Hepatocyte (in vitro differentiated cells): ENCODE measurements around the gene ONECUT3.
A peak's percentile ranks its signal among the peaks of the same experiment; 100 is the strongest.

Experiments used
- EZH2 ChIP-seq: fragments of 200-600 bp; sonication (generic); IDR thresholded peaks from 2 replicates; pipeline ENCODE4 v1.6.1; 2016; ENCODE audit warnings: antibody characterized with exemption, mild to moderate bottlenecking, borderline replicate concordance
- TF ChIP-seq, protein P1 (sequence below): fragments of 200-600 bp; sonication (generic); IDR thresholded peaks from 2 replicates; pipeline ENCODE4 v1.5.1; 2016; ENCODE audit warnings: antibody characterized with exemption, mild to moderate bottlenecking; ENCODE audit not compliant: poor library complexity

GRCh38 chr19:1774989-1775772 lies 21.9 kb downstream of the ONECUT3 start:
- TF ChIP-seq, protein P1, sequence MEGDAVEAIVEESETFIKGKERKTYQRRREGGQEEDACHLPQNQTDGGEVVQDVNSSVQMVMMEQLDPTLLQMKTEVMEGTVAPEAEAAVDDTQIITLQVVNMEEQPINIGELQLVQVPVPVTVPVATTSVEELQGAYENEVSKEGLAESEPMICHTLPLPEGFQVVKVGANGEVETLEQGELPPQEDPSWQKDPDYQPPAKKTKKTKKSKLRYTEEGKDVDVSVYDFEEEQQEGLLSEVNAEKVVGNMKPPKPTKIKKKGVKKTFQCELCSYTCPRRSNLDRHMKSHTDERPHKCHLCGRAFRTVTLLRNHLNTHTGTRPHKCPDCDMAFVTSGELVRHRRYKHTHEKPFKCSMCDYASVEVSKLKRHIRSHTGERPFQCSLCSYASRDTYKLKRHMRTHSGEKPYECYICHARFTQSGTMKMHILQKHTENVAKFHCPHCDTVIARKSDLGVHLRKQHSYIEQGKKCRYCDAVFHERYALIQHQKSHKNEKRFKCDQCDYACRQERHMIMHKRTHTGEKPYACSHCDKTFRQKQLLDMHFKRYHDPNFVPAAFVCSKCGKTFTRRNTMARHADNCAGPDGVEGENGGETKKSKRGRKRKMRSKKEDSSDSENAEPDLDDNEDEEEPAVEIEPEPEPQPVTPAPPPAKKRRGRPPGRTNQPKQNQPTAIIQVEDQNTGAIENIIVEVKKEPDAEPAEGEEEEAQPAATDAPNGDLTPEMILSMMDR: peak; percentile 40
- TF ChIP-seq EZH2: no peak
